Thoracic aorta (tissue), 2 donors: Measurements from ENCODE around the gene PAX2. TPM values are rescaled to one million over a fixed set of nuclear protein-coding genes. Genes with fewer than 3 reads are reported as not detected.

ENCODE experiments used
- ATAC-seq: fragments of 150-250 bp; one replicate; pipeline ENCODE4 v1.8.0; 2017; ENCODE audit warnings: low read depth; ENCODE audit not compliant: insufficient number of reproducible peaks, low FRiP score
- DNase-seq: peaks from one replicate; pipeline ENCODE4 v3.0.0-alpha.2; 2020; ENCODE audit warnings: low spot score
- H3K27ac ChIP-seq, 2 donors: fragments of 200-600 bp; sonication (generic); 1 replicate in 1 of 2; 2 replicates in 1 of 2; pipeline ENCODE4 v1.5.1; 2016; ENCODE audit warnings: mild to moderate bottlenecking in 2 of 2, moderate library complexity in 2 of 2
- H3K27me3 ChIP-seq: fragments of 200-600 bp; sonication (generic); replicated peaks from 2 replicates; pipeline ENCODE4 v1.6.0; 2016; ENCODE audit warnings: mild to moderate bottlenecking; ENCODE audit not compliant: insufficient read depth
- H3K36me3 ChIP-seq: fragments of 200-600 bp; sonication (generic); one replicate; pipeline ENCODE4 v1.5.1; 2016
- H3K4me1 ChIP-seq, 2 donors: fragments of 200-600 bp; sonication (generic); 1 replicate in 1 of 2; 2 replicates in 1 of 2; pipeline versions ENCODE4 v1.5.1 to v1.6.0; 2016; ENCODE audit warnings: low read depth in 2 of 2, mild to moderate bottlenecking in 1 of 2; ENCODE audit not compliant: control insufficient read depth in 1 of 2
- H3K4me3 ChIP-seq: fragments of 200-600 bp; sonication (generic); 2 replicates; pipeline ENCODE4 v1.5.1; 2016; ENCODE audit warnings: mild to moderate bottlenecking
- H3K9me3 ChIP-seq: fragments of 200-600 bp; sonication (generic); 2 replicates; pipeline ENCODE4 v1.5.1; 2016
- total RNA-seq, 2 donors: library from RNA; depleted of rRNA; stranded (reverse); fragments of >200 nt; gene quantifications; one replicate each; pipeline versions ENCODE4 v1.1.0 to v1.2.3, GENCODE V29; 2016
- TF ChIP-seq, protein P1 (sequence below): fragments of 200-600 bp; sonication (generic); IDR thresholded peaks from one replicate; pipeline ENCODE4 v1.5.1; 2019; ENCODE audit warnings: antibody characterized with exemption

PAX2 gene
- total RNA-seq, 2 donors from 2014 or later, result not detected

DNA sequence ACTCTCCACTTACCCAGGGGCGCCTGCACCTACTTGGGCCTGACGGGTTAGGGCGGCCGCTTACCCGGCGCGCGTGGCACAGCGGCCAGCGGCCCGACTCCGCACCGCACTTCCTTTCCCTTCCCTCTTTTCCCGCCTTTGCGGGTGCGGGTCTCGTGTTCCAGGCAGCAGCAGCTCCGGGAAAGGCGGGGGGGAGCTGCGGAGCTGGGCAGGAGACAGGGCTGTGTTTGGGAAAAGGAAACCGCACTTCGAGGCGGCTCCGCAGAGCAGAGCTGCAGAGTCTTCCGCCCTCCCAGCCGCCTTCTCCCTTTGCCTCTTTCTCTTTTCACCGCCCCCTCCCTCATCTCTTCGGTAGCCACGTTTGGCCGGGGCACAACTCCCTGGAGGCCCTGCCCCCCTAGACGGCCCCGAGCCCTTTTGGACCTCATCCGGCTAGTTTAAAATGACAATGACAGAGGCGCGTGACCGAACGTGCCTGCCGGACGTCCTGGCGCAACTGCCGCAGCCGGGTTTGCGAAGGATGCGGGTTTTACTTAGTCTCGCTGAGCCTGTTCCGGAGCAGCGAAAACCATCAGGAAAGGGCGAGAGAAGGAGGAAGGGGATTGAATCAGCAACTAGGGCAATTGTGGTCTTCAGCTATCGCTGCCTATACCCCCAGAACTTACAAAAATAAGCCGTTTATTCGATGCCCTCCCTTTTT, 7.9 kb upstream of the PAX2 start:
- Histone ChIP-seq H3K9me3 (no peaks in the 10 kb centered on the region), H3K27ac (no peak overlapping the region), H3K4me1 (peaks cover 12 to 44% of the 10 kb centered on the region in 2 donors), H3K27me3 (peaks cover 58% of the 10 kb centered on the region), H3K4me3 (peak overlapping the region; percentile 52), H3K36me3 (no peaks in the 10 kb centered on the region)
- DNase-seq, result no peak
- no peak for ATAC-seq
- TF ChIP-seq, protein P1, sequence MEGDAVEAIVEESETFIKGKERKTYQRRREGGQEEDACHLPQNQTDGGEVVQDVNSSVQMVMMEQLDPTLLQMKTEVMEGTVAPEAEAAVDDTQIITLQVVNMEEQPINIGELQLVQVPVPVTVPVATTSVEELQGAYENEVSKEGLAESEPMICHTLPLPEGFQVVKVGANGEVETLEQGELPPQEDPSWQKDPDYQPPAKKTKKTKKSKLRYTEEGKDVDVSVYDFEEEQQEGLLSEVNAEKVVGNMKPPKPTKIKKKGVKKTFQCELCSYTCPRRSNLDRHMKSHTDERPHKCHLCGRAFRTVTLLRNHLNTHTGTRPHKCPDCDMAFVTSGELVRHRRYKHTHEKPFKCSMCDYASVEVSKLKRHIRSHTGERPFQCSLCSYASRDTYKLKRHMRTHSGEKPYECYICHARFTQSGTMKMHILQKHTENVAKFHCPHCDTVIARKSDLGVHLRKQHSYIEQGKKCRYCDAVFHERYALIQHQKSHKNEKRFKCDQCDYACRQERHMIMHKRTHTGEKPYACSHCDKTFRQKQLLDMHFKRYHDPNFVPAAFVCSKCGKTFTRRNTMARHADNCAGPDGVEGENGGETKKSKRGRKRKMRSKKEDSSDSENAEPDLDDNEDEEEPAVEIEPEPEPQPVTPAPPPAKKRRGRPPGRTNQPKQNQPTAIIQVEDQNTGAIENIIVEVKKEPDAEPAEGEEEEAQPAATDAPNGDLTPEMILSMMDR, result no peak

DNA sequence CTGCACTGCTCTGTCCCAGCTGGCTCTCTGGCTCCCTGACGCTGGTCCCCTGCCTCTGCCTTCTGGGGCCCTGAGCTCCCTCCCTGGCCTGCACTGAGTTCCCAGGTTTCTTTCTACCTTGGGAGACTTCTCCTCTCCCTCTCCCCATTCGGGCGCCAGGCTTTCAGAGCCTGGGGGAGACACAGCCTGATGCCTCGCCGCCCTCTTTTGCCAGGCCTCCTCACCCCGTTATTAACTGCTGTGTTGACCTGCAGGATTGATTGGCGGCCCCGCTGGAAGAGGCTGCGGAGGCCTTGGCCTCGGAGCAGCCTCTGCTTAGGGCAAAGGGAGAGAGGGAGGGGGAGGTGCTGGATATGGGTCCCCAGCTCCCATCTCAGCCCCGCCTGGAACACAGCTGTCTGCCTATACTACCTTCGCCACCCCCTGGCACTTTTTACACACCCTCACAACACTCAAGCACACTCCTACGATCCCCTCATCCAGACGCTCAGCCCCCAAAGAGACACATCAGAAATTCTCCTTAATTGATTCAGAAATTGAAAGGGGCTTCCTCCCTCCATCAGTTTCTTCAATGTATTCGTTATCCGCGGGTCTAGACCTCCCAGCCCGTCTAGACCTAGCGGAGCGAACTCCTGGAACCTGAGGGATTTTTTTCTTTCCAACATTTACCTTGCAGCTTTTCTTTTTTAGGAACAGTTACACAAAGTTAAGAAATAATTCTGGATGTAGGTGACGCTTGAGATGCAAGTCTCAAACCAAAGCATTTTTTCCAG, 7.1 kb upstream of the PAX2 start:
- Histone ChIP-seq H3K9me3 (no peaks in the 10 kb centered on the region), H3K4me3 (peak overlapping the region; percentile 52), H3K4me1 (peaks cover 12 to 45% of the 10 kb centered on the region in 2 donors), H3K27ac (no peak overlapping the region), H3K27me3 (peaks cover 62% of the 10 kb centered on the region), H3K36me3 (no peaks in the 10 kb centered on the region)
- ATAC-seq (no peak), DNase-seq (no peak)
- TF ChIP-seq, protein P1, result no peak

DNA sequence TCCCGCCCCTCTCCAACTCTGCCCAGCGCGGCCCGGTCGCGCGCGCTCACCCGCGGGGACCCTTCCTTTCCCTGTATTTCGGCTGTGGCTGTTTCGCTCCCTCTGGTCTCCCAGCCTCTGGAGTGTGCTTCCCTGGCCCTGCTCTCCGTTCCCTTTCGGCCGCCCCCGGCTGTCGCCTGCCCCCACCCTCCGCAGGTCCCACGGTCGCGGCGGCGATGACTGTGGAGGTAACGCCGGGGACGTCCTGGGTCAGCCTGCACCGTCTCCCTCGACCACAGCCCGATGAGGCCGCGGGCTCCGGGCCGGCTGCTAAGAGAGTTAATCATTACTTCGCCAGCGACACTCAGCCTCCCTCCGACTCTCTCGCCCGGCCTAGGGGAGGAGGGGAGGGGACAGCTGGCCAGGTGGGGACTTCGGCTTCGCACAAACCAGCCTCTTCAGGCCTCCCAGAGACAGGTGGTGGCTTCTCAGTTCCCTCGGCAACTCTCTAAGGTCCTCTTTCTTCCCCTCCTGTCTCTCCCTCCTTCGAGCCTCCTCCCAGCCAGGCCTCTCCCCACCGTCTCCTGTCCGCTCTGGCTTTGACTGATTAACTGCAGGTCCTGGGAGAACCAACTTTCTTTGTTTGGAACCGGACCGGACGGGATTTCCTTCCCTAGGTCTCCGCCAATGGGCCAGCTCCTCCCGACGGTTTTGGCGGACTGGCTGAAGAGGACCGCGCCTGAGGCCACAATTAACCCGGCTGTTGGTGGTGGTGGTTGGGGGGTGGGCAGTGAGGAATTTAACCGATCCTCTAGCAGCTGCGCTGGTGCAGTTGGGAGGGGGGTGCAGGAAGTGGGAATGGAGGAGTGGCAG, 5.6 kb upstream of the PAX2 start:
- no peak for ATAC-seq
- Histone ChIP-seq H3K27ac (peak overlapping the region in 1 of 2 donors; percentile 2), H3K4me3 (no peak overlapping the region), H3K36me3 (no peaks in the 10 kb centered on the region), H3K27me3 (peaks cover 66% of the 10 kb centered on the region), H3K9me3 (no peaks in the 10 kb centered on the region), H3K4me1 (peaks cover 21 to 60% of the 10 kb centered on the region in 2 donors)
- DNase-seq, result no peak
- TF ChIP-seq, protein P1, result no peak

DNA sequence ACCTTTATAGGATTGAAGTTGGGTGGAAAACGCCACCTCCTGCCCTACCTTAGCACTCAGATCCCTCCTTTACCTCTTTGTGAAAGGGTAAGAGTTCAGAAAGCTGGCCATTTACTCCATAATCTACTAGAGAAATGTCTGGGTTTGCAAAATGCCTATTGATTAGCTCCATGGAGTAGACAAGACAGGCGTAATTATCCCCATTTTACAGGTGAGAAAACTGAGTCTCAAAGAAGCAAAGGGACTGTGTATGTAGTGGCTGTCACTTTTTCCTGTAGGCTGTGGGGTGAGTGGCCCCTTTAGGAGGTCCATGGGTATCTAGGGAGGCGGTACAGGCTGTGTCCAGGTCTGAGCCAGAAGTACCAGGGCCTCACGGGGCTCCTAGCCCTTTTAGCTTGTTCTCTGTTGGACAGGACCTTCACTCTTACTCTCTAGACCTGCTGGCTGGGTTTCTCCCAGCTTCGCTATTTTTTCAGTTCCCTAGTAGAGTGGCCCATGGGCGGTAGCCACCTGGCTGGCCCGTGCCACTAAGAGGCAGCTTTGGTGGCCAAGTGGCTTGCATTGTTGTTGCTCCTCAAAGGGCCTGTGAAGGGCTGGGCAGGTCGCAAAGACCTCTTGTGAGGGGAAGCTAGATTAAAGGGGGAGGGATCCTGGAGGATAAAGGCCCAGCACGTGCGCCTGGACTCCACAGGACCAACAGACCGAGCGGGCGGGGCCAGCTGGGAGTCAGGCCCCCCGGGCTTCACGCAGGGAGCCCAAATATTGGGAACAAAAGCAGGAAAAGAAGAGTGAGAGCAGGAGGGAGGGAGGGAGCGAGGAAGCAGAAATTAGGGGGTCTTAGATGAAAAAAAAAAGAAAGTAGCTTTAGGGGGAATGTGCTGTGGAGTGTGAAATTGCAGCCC, 4.7 kb upstream of the PAX2 start:
- Histone ChIP-seq H3K4me3 (no peak overlapping the region), H3K9me3 (no peaks in the 10 kb centered on the region), H3K4me1 (peaks cover 25 to 70% of the 10 kb centered on the region in 2 donors), H3K27ac (peak overlapping the region in 1 of 2 donors; percentile 2), H3K27me3 (peaks cover 63% of the 10 kb centered on the region), H3K36me3 (no peaks in the 10 kb centered on the region)
- no peak for ATAC-seq
- TF ChIP-seq, protein P1, result no peak
- DNase-seq, result no peak
